Cerebellar nuclear complex (tissue), 1 donor: ENCODE measurements around the gene FOXN3.
"Not testable (repeated sequence)": the region's sequence is repeated elsewhere in the genome, so short reads cannot be mapped to it uniquely, and the experiment has no call there.

ENCODE experiments used
- DNase-seq, 2 experiments: peaks; one replicate each; lab custom pipeline; 2025; lab: John Stamatoyannopoulos, UW

Gene FOXN3

GRCh38 chr14:89277203-89277602, 139.8 kb downstream of the FOXN3 start:
- no peak for DNase-seq

- DNase-seq = no peak
These were observed 140.5 kb downstream of the FOXN3 start for GRCh38 chr14:89276424-89276975.

GRCh38 chr14:89270439-89271227, 146.4 kb downstream of the FOXN3 start:
- DNase-seq = no peak

GRCh38 chr14:89269404-89269803, 147.6 kb downstream of the FOXN3 start:
- no peak for DNase-seq

GRCh38 chr14:89268514-89268913, 148.5 kb downstream of the FOXN3 start:
- DNase-seq = no peak

DNA sequence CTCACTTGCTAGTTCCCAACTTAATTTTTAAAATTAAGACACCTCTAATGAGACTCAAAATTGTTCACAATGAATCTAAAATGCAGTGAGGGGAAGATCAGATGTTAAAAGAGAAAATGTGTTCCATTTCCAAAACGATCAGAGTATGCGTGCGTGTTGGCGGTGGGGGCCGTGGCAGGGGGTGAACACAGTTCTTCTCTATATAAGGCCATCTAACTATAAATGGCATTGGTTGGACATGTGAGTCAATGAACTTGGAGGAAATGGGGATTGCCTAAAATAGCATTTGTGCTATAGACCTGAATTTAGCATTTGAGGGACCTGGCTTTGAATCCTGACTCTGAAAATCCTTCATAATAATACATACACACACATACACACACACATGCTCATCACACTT, 149.4 kb downstream of the FOXN3 start:
- no peak for DNase-seq

- no peak for DNase-seq
These were observed 149.9 kb downstream of the FOXN3 start for GRCh38 chr14:89267163-89267562.

DNA sequence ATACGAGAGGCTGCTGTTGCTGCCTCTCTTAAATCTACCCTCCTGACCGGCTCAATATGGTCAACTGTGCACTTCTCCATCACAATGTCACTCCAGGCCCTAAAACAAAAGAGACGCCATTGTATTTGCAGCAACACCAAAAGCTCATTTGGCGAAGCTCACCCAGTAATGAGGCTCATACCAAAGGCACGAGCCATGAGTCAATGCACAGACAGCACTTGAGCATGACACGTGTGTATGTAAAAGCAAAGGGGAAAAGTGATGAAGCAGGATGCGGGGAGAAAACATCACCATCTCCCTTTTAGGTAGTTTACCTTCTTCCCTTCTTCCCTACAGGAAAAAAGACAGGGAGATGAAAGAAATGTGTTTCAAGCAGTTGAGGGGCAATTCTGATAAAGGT, 150.3 kb downstream of the FOXN3 start:
- no peak for DNase-seq

DNA sequence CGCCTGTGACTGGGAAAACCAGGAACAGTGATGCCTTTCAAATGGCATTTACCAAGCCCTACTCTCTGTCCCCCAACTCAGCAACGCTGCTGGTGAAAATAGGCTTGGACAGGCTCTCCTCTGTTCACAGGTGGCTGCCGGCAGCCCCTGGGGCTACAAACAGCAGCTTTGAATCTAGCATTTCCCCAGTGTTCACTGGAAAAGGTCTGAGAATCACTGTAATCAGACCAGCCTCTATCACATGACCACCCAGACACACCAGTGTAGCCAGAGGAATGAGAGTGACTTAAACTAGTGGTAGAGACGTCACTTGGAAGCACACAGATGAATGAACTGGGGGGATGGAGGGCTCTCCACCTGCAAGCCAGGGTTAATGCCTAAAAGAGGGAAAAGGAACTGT, 151.8 kb downstream of the FOXN3 start:
- DNase-seq = no peak

GRCh38 chr14:89264196-89264800, 152.7 kb downstream of the FOXN3 start:
- DNase-seq = no peak

- no peak for DNase-seq
These were observed 155.0 kb downstream of the FOXN3 start for GRCh38 chr14:89262041-89262440.

- DNase-seq = no peak
These were observed 156.1 kb downstream of the FOXN3 start for GRCh38 chr14:89260898-89261297.

GRCh38 chr14:89259951-89260609, 157.0 kb downstream of the FOXN3 start:
- no peak for DNase-seq

GRCh38 chr14:89258728-89259273, 158.2 kb downstream of the FOXN3 start:
- no peak for DNase-seq

DNA sequence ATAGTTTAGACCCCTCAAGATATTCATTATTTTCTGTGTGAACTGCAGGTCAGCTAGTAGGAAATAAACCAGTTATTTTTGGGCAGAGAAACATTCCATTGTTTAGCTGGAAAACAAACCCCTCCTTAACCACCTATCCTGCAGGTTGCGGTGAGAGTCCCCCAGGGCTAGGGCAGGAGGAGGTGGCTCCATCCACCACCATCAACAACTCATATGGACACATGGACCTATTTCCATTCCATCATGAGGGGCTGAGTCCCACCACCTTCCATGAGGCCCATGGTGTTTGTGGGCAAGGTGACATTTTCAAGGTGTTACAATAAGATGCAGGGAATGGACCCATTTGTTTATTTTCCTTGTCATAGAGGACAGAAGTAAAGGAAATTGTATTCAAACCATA, 160.1 kb downstream of the FOXN3 start:
- no peak for DNase-seq

DNA sequence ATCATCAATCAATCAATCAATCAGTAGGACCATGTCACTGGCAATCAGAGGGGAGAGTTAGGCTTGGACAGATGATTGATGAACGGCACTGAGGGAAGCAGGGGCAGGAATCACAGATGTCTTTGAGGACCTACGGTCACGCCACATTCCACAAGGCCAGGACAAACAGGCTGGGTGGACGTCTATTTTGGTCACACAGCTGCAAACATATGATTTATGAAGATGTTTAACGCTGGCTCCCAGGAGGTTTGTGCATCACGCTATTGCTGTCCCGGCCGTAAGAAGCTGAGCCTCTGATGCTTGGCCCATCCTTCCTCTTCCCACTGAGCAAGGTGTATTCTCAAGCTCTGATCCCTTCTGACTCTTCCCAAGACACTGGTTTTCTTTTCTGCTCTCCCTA, 160.8 kb downstream of the FOXN3 start:
- no peak for DNase-seq

- no peak for DNase-seq
These were observed 161.2 kb downstream of the FOXN3 start for GRCh38 chr14:89255852-89256251.

DNA sequence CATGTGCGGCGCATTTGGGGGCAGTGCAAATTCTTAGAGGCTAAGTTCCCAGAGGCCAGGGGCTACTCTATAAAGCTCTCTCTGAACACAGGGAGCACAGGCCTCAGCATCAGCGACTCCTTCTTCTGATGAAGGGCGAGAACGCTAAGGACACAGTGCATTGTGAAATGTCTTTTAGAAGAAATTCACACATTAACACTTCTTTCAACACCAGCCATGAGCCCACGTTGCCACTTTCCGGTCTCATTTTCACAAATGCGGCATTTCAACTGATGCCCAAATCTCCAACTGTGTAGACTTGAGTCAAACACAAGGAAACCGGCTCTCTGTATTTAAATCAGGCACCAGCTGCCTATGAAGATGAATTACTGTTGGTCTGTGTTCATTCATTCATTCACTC, 162.0 kb downstream of the FOXN3 start:
- no peak for DNase-seq

- peak in 1 of 2 experiments; percentile 55 for DNase-seq
These were observed 162.7 kb downstream of the FOXN3 start for GRCh38 chr14:89254166-89254909.

DNA sequence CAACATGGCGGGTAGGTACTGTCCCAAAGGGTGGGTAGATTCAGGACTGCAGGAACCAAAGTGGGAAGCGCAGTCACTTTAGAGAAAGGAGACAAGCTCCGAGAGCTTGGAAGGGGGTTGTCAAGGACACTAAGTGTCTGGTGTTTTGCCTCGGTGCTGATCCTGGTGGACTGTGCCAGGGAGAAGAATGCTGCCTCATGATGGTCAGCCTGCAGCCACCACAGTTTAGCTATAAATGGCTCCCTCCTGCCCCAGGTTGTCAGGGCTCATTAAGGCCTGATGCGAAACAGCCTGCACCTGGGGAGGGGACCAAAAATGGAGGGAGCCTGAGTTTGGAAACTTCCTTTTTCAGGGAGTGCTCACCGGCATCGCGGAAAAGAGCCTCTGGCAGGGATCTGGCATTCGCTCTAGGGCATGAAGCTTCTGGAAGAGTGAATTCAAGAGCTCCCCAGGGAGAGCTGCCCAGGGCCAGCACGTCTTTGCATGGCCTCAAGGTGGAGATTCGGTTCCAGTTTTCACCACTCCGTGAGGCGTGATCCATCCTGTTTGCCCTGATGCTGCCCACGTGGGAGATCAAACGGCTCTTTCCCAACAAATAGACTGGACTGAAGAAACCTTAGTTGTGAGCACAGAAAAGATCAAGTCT, 164.0 kb downstream of the FOXN3 start:
- DNase-seq = no peak

- DNase-seq = no peak
These were observed 166.0 kb downstream of the FOXN3 start for GRCh38 chr14:89251061-89251460.

DNA sequence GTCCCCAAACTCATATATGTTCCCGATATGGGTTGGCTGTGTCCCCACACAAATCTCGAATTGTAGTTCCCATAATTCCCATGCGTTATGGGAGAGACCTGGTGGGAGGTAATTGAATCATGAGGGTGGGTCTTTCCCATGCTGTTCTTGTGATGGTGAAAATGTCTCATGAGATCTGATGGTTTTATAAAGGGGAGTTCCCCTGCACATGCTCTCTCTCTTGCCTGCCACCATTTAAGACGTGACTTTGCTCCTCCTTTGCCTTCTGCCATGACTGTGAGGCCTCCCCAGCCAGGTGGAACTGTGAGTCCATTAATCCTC, 166.4 kb downstream of the FOXN3 start:
- not testable (repeated sequence) for DNase-seq
